ENCODE data around the gene MKRN3.
"Not testable (repeated sequence)": the region's sequence is repeated elsewhere in the genome, so short reads cannot be mapped to it uniquely, and the experiment has no call there.

The MKRN3 gene

DNA sequence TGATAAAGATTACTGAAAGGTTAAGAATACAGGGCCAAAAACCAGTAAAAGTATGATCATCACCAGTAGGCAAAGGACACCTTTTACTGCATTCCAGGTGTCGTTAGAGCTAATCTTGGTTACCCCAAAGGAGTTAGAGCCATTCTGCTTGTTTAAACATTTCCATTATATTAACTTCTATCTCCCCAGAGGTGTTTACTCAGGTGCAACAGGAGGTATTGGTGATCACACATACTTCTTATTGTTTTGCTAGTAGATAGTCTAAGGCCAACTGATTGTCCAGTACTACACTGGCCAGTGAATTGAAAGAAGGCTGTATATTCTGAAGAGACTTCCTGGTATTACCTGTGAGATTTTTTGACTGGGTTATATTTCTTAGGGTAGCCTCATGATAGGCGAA is 22.8 kb downstream of the MKRN3 start:
- Histone ChIP-seq H3K4me3 (no peak overlapping the region), H3K36me3 (no peaks in the 10 kb centered on the region), H3K9me3 (no peaks in the 10 kb centered on the region), H3K27ac (no peak overlapping the region), H3K4me1 (no peaks in the 10 kb centered on the region), H3K27me3 (no peaks in the 10 kb centered on the region)
- intact Hi-C loops (cut with DNase I; ENCODE audit: low total_unique reads): no loop called here
- TF ChIP-seq, protein P1, sequence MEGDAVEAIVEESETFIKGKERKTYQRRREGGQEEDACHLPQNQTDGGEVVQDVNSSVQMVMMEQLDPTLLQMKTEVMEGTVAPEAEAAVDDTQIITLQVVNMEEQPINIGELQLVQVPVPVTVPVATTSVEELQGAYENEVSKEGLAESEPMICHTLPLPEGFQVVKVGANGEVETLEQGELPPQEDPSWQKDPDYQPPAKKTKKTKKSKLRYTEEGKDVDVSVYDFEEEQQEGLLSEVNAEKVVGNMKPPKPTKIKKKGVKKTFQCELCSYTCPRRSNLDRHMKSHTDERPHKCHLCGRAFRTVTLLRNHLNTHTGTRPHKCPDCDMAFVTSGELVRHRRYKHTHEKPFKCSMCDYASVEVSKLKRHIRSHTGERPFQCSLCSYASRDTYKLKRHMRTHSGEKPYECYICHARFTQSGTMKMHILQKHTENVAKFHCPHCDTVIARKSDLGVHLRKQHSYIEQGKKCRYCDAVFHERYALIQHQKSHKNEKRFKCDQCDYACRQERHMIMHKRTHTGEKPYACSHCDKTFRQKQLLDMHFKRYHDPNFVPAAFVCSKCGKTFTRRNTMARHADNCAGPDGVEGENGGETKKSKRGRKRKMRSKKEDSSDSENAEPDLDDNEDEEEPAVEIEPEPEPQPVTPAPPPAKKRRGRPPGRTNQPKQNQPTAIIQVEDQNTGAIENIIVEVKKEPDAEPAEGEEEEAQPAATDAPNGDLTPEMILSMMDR (IDR thresholded peaks at IDR 0.05): no peak
- DNase-seq: no peak

GRCh38 chr15:23589012-23589411 is 23.5 kb downstream of the MKRN3 start:
- H3K27me3 ChIP-seq: no peaks in the 10 kb centered on the region
- no peaks in the 10 kb centered on the region for H3K36me3 ChIP-seq
- no peak overlapping the region for H3K27ac ChIP-seq
- DNase-seq: no peak
- TF ChIP-seq, protein P1 (IDR thresholded peaks at IDR 0.05): no peak
- no peaks in the 10 kb centered on the region for H3K9me3 ChIP-seq
- no peaks in the 10 kb centered on the region for H3K4me1 ChIP-seq
- intact Hi-C loops (cut with DNase I; ENCODE audit: low total_unique reads): no loop called here
- H3K4me3 ChIP-seq: no peak overlapping the region

GRCh38 chr15:23594252-23594770 is 28.8 kb downstream of the MKRN3 start:
- Histone ChIP-seq H3K27me3 (no peaks in the 10 kb centered on the region), H3K4me1 (no peaks in the 10 kb centered on the region), H3K36me3 (no peaks in the 10 kb centered on the region), H3K9me3 (no peaks in the 10 kb centered on the region), H3K4me3 (no peak overlapping the region), H3K27ac (no peak overlapping the region)
- intact Hi-C loops (cut with DNase I; ENCODE audit: low total_unique reads): no loop called here
- TF ChIP-seq, protein P1 (IDR thresholded peaks at IDR 0.05): no peak
- DNase-seq: no peak

DNA sequence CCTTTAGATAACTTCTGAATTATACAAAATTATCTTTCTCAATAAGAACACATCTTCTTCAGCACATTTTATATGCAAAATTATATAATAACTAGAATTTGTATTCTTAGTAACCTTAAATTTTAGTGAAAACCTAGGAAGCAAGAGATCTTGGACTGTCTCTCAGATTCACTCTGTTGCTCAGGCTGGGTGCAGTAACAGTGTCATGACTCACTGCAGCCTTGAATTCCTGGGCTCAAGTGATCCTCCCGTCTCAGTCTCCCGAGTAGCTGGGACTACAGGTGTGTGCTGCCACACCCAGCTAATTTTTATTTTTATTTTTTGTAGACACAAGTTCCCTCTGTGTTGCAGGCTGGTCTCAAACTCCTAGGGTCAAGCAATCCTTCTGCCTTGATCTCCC is 29.9 kb downstream of the MKRN3 start:
- DNase-seq: no peak
- no peak overlapping the region for H3K4me3 ChIP-seq
- no peaks in the 10 kb centered on the region for H3K27me3 ChIP-seq
- no peaks in the 10 kb centered on the region for H3K36me3 ChIP-seq
- intact Hi-C loops (cut with DNase I; ENCODE audit: low total_unique reads): no loop called here
- H3K4me1 ChIP-seq: no peaks in the 10 kb centered on the region
- TF ChIP-seq, protein P1 (IDR thresholded peaks at IDR 0.05): no peak
- H3K9me3 ChIP-seq: no peaks in the 10 kb centered on the region
- no peak overlapping the region for H3K27ac ChIP-seq

DNA sequence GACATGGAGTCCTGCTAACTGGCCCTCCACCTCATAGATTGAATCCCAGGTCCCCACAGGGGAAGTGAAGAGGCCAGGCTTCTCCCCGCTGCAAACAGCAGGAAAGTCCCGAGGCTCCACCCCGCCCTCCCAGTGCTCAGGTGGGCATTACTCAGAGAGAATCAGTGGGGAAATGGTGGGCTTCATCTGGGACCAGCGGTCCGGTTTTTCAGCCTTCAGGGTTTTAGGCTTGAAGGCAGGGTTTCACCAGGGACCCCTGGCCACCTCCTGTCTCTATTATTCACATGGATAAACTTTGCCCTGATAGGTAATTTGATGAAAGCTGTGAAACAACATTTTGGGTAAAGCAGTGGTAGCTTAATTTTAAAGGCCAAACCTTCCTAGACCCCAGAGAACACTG is 31.3 kb downstream of the MKRN3 start:
- intact Hi-C loops (cut with DNase I; ENCODE audit: low total_unique reads): no loop called here
- TF ChIP-seq, protein P1 (IDR thresholded peaks at IDR 0.05): no peak

GRCh38 chr15:23597278-23597677 is 31.8 kb downstream of the MKRN3 start:
- intact Hi-C loops (cut with DNase I; ENCODE audit: low total_unique reads); H3K4me3 ChIP-seq; H3K27ac ChIP-seq; H3K27me3 ChIP-seq; H3K36me3 ChIP-seq; H3K9me3 ChIP-seq; H3K4me1 ChIP-seq; DNase-seq: not testable (repeated sequence)

More for the DNA sequence above, 31.3 kb downstream of the MKRN3 start:
- Histone ChIP-seq H3K27me3 (no peaks in the 10 kb centered on the region), H3K4me3 (no peak overlapping the region), H3K4me1 (no peaks in the 10 kb centered on the region), H3K36me3 (no peaks in the 10 kb centered on the region), H3K9me3 (no peaks in the 10 kb centered on the region), H3K27ac (no peak overlapping the region)
- DNase-seq: no peak
